ENCODE measurements around the gene TMEM14A.
"Not testable (repeated sequence)": the region's sequence is repeated elsewhere in the genome, so short reads cannot be mapped to it uniquely, and the experiment has no call there.

Gene TMEM14A

DNA sequence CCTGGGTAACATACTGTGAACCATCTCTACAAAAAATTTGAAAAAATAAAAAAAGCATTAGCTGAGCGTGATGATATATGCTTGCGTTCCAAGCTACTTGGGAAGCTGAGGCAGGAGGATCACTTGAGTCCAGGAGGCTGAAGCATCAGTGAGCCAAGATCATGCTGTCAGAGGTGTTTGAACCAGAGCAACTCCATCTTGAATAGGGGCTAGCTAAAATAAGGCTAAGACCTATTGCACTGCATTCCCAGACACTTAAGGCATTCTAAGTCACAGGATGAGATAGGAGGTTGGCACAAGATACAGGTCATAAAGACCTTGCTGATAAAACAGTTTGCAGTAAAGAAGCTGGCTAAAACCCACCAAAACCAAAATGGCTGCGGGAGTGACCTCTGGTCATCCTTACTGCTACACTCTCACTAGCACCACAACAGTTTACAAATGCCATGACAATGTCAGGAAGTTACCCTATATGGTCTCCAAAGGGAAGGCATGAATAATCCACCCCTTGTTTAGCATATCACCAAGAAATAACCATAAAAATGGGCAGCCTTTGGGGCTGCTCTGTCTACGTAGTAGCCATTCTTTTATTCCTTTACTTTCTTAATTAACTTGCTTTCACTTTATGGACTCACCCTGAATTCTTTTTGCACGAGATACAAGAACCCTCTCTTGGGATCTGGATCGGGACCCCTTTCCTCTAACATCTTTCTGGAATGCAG, 34.0 kb downstream of the TMEM14A start:
- not testable (repeated sequence) for DNase-seq

- DNase-seq = no peak
Observed at GRCh38 chr6:52706001-52706400, 35.1 kb downstream of the TMEM14A start.

DNA sequence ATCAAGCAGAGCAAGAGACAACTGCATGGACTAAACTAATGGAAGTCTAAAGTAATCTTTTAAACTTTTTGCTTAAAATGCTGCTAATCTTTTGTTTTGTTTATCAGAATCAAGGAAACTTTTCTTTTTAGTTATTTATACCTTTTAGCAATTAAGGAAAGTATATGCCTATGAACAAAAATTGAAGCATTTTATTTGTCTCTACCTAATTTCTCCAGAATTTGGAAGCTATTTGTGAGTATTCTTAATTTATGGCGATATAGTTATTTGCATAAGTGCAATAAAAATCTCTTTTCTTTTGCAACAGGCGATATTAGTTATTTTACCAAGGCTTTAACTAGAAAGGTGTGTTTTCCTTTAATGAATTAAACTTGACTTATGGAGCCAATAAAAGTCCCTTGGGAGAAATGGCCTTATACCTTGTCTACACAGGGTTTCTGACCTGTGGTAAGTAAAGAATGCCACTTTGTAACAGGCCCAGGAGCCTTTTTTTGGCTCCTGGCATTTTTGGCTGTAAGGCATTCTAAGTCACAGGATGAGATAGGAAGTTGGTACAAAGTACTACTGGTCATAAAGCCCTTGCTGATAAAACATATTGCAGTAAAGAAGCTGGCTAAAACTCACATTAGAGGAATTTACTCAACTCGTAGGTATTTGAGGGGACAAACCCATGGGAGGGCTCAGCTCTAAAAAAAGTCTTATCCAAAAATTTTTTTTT, 37.2 kb downstream of the TMEM14A start:
- no peak for DNase-seq

DNA sequence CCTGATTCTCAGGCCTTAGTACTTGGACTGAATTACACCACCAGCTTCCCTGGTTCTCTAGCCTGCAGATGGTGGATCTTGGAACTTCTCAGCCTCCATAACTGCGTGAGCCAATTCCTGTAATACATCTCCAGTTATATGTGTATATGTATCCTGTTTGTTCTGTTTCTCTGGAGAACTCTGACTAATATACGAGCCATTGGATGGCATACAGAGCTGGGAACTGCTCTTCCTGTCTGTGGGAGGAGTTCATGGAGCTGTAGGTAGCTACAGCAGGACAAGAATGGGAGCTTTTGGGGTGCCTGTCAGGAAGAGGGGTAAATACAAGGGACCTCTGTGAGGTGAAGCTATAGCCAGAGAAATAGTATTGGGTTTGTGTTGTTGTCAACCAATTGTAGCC, 41.2 kb downstream of the TMEM14A start:
- peak; percentile 63 for DNase-seq

GRCh38 chr6:52714761-52715160, 43.8 kb downstream of the TMEM14A start:
- DNase-seq = not testable (repeated sequence)

DNA sequence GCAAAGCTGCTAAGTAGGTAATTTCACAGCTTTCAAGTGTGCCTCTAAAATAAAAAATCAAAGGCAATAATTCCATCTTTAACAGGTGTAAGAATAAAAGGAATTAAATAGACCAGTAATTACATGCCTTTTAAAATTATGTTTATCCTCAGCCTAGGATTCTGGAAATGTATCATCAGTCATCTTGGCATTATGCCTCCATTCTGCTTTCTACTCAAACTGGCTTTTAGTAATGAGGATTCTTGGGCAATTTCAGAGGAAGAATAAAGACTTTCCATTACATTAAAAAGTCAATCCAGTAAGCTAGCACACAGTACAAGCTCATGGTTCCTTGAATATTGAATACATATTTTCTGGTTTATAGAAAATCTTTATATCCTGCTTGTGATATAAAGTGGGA, 47.6 kb downstream of the TMEM14A start:
- DNase-seq = no peak

GRCh38 chr6:52720321-52720720, 49.4 kb downstream of the TMEM14A start:
- no peak for DNase-seq

GRCh38 chr6:52724042-52724405, 53.1 kb downstream of the TMEM14A start:
- DNase-seq = peak; percentile 45

DNA sequence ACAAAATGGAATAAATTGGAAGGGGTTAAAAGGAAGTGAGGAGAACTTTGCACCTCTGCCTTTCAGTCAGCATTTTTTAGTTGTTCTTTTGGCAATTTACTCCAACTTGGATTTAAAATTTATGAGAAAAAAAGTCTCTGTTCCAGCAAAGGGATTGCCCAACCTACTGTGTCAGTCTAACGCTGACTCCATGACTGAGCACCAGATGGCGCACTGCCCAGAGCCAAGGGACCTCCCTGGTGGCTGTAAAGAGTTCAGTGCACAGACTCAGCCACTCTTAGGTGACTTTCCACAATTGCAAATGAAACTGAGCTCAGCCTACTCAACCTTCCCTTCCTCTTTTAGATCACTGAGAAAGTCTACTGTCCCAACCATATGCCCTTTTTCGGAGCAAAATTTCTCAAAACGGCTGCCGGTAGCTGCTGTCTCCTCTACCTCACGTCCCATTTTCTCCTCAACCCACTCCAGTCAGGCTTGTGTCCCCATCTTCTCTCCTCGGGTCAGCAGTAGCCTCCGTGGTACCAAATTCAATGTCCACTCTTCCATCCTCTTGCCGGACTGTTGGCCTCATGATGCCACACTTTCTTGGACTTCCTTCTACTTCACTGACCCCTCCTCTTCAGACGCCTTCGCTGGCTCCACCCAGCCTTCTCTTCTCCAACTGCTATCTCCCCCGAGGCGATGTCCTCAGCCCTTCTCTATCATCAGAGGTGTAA, 53.7 kb downstream of the TMEM14A start:
- DNase-seq = peak; percentile 76

DNA sequence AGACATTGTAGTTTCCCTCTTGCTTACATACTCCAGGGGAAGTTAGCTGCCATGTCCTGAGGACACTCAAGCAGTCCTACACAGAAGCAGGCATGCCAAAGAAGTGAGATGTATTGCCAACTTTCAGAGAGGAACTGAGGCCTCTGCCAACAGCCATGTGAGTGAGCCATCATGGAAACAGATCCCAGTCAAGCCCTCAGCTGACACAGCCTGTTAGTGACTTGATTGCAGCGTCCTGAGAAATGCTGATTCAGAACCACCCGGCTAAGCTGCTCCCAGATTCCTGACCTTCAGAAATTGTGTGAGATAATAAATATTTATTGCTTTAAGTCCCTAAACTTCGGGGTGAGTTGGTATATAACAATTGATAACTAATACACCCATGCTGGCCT, 54.2 kb downstream of the TMEM14A start:
- no peak for DNase-seq

GRCh38 chr6:52725535-52726192, 54.8 kb downstream of the TMEM14A start:
- no peak for DNase-seq

DNA sequence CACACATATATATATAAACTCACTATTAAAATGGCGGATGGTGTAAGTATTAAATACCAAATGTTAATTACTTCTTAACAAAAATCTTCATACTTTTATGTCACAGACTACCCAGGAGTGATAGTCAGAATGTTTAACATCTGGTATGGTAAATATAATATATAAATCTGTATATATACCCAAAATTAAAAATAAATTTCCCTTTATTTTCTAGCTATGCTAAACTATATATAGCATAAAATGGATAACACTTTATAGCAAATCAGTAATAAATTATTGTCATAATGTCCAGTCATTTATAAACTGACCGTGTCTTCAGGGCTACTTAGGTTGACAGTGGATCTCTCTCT, 55.3 kb downstream of the TMEM14A start:
- DNase-seq = no peak

GRCh38 chr6:52726741-52727535, 56.0 kb downstream of the TMEM14A start:
- DNase-seq = no peak

DNA sequence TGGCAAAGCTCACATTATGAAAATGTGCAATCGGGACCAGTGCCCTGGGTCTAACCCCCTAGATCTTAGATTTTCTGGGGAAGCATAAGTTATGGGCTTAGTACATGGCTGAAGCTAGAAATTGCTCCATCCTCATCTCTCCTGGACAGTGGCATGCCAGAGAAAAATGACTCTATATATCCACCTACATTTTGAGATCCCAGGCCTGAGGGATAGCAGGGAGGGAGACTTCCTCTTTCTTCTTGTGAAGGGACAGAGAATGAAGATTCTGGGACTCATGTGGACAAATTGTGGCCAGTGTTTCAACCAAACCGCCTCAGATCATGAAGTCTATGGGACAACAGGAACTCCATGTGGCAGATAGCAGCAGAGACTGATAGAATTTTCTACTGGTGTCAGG, 57.0 kb downstream of the TMEM14A start:
- DNase-seq = no peak

DNA sequence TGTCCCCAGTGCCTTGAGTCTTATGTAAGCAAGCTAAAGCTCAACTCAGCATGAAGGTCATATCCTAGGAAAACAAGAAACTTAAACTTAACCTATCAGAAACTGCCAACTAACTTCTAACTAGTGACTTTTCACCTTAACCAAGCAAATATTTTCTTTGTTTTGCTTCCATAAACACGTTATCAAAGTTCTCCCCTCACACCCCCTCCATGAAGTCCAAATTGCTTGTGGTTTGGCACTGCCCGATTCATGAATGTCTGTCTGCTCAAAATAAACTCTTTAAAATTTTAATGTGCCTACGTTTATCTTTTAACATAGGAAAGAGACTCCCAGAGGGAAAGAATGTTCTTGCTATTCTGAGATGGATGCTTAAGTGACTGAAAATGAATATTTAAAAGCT, 57.5 kb downstream of the TMEM14A start:
- peak; percentile 24 for DNase-seq

- DNase-seq = no peak
Observed at GRCh38 chr6:52729576-52729975, 58.7 kb downstream of the TMEM14A start.

GRCh38 chr6:52731719-52732118, 60.8 kb downstream of the TMEM14A start:
- DNase-seq = peak; percentile 27

GRCh38 chr6:52733172-52733571, 62.3 kb downstream of the TMEM14A start:
- DNase-seq = no peak

GRCh38 chr6:52734072-52734471, 63.2 kb downstream of the TMEM14A start:
- no peak for DNase-seq

DNA sequence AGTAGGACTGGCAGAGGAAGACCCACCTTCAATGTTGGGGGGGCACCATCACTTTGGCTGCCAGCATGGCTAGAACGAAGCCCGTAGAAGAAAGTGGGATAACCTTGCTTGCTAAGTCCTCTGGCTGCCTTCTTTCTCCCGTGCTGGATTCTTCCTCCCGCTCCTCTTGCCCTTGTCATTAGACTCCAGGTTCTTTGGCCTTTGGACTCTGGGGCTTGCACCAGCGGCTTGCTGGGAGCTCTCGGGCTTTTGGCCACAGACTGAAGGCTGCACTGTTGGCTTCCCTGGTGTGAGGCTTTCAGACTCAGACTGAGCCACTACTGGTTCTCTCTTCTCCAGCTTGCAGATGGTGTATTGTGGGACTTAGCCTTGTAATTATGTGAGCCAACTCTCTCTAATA, 64.2 kb downstream of the TMEM14A start:
- no peak for DNase-seq

- no peak for DNase-seq
Observed at GRCh38 chr6:52736145-52736544, 65.2 kb downstream of the TMEM14A start.
